Nephron (organoid): ENCODE measurements around the gene C10orf53.

Source experiments
- H3K27ac Mint-ChIP-seq, 3 experiments: 2 replicates each; pipeline ENCODE4 v1.8.0; 2020; ENCODE audit warnings: mixed read lengths in 3 of 3, mild to moderate bottlenecking in 2 of 3, moderate library complexity in 1 of 3
- H3K27me3 Mint-ChIP-seq: 2 replicates; pipeline ENCODE4 v1.8.0; 2021; ENCODE audit warnings: low read depth, mild to moderate bottlenecking, moderate library complexity, mixed read lengths
- H3K36me3 Mint-ChIP-seq: 2 replicates; pipeline ENCODE4 v1.8.0; 2020; ENCODE audit warnings: low read depth, mixed read lengths
- H3K4me1 Mint-ChIP-seq: 2 replicates; pipeline ENCODE4 v1.8.0; 2020; ENCODE audit warnings: mixed read lengths
- H3K4me3 Mint-ChIP-seq, 3 experiments: 2 replicates each; pipeline ENCODE4 v1.8.0; 2020; ENCODE audit warnings: mild to moderate bottlenecking in 3 of 3, mixed read lengths in 3 of 3, moderate library complexity in 2 of 3
- H3K9me3 Mint-ChIP-seq: 2 replicates; pipeline ENCODE4 v1.8.0; 2020; ENCODE audit warnings: mixed read lengths
- CTCF ChIP-seq, 3 experiments: fragments of 200-600 bp; sonication (generic); IDR thresholded peaks; one replicate each; pipeline ENCODE4 v1.5.0; 2021; ENCODE audit warnings: antibody characterized with exemption in 3 of 3; ENCODE audit not compliant: unreplicated experiment in 3 of 3

Gene C10orf53

GRCh38 chr10:49679480-49679893, at the start of gene C10orf53:
TSS of gene C10orf53 (plus strand) at chr10:49679651. CDS start at chr10:49679698, 47 bp downstream.
- peaks cover 22% of the 10 kb centered on the region for H3K9me3 Mint-ChIP-seq
- H3K36me3 Mint-ChIP-seq = no peaks in the 10 kb centered on the region
- H3K27me3 Mint-ChIP-seq = peaks cover 70% of the 10 kb centered on the region
- H3K4me3 Mint-ChIP-seq = peak within 1 kb of the TSS; percentile 62 to 66 (median 64)
- TF ChIP-seq CTCF (IDR thresholded peaks at IDR 0.05; ENCODE audit: unreplicated experiment in 3 of 3) = no peak
- H3K27ac Mint-ChIP-seq = no peak within 1 kb of the TSS
- peaks cover 5% of the 10 kb centered on the region for H3K4me1 Mint-ChIP-seq

GRCh38 chr10:49631975-49632374, 47.5 kb upstream of the C10orf53 start:
- Mint-ChIP-seq H3K36me3 (no peaks in the 10 kb centered on the region), H3K27ac (no peak overlapping the region), H3K4me3 (no peak overlapping the region), H3K27me3 (peaks cover 25% of the 10 kb centered on the region), H3K9me3 (no peaks in the 10 kb centered on the region), H3K4me1 (no peaks in the 10 kb centered on the region)
- no peak for TF ChIP-seq CTCF (IDR thresholded peaks at IDR 0.05; ENCODE audit: unreplicated experiment in 3 of 3)

- Mint-ChIP-seq H3K27me3 (peaks cover 32% of the 10 kb centered on the region), H3K36me3 (no peaks in the 10 kb centered on the region), H3K4me3 (no peak overlapping the region), H3K27ac (no peak overlapping the region), H3K9me3 (no peaks in the 10 kb centered on the region), H3K4me1 (no peaks in the 10 kb centered on the region)
- no peak for TF ChIP-seq CTCF (IDR thresholded peaks at IDR 0.05; ENCODE audit: unreplicated experiment in 3 of 3)
Observed at GRCh38 chr10:49632406-49633317, 46.8 kb upstream of the C10orf53 start.

GRCh38 chr10:49633327-49634068, 46.0 kb upstream of the C10orf53 start:
- Mint-ChIP-seq H3K4me3 (no peak overlapping the region), H3K27me3 (peaks cover 38% of the 10 kb centered on the region), H3K9me3 (no peaks in the 10 kb centered on the region), H3K4me1 (no peaks in the 10 kb centered on the region), H3K36me3 (no peaks in the 10 kb centered on the region), H3K27ac (no peak overlapping the region)
- TF ChIP-seq CTCF (IDR thresholded peaks at IDR 0.05; ENCODE audit: unreplicated experiment in 3 of 3) = no peak

GRCh38 chr10:49634069-49634660, 45.3 kb upstream of the C10orf53 start:
- Mint-ChIP-seq H3K9me3 (no peaks in the 10 kb centered on the region), H3K27ac (no peak overlapping the region), H3K36me3 (no peaks in the 10 kb centered on the region), H3K4me3 (no peak overlapping the region), H3K4me1 (no peaks in the 10 kb centered on the region), H3K27me3 (peaks cover 42% of the 10 kb centered on the region)
- TF ChIP-seq CTCF (IDR thresholded peaks at IDR 0.05; ENCODE audit: unreplicated experiment in 3 of 3) = no peak
